Activated T-helper 1 cell treated with anti-CD3 and anti-CD28 coated beads, Interleukin-12 subunit alpha, Interleukin-12 subunit beta, Interleukin-2, Interleukin-4 antibody, amounts not matched to agents 30 ng/mL and 10 ng/mL and 1 ng/mL, durations not matched to agents 14 hours and 24 hours and 36 hours (primary cell): ENCODE data around the gene ZNF675. TPM values are rescaled to one million over a fixed set of nuclear protein-coding genes. Genes with fewer than 3 reads are reported as not detected.
A peak's percentile ranks its signal among the peaks of the same experiment; 100 is the strongest.
"Not testable (repeated sequence)": the region's sequence is repeated elsewhere in the genome, so short reads cannot be mapped to it uniquely, and the experiment has no call there.

Experiments used
- DNase-seq: peaks from one replicate; pipeline ENCODE4 v3.0.0; 2021; ENCODE audit warnings: low spot score
- H3K27ac Mint-ChIP-seq: one replicate; pipeline ENCODE4 v1.8.0; 2021; ENCODE audit warnings: mild to moderate bottlenecking, mixed read lengths
- H3K27me3 Mint-ChIP-seq: one replicate; pipeline ENCODE4 v1.8.0; 2022; ENCODE audit warnings: mild to moderate bottlenecking, moderate library complexity, mixed read lengths; ENCODE audit not compliant: insufficient read depth
- H3K36me3 Mint-ChIP-seq: one replicate; pipeline ENCODE4 v1.8.0; 2021; ENCODE audit warnings: low read depth, mixed read lengths
- H3K4me1 Mint-ChIP-seq: one replicate; pipeline ENCODE4 v1.8.0; 2021; ENCODE audit warnings: low read depth, mixed read lengths
- H3K4me3 Mint-ChIP-seq: one replicate; pipeline ENCODE4 v1.8.0; 2021; ENCODE audit warnings: mild to moderate bottlenecking, moderate library complexity, mixed read lengths
- H3K9me3 Mint-ChIP-seq: one replicate; pipeline ENCODE4 v1.8.0; 2021; ENCODE audit warnings: mixed read lengths
- intact Hi-C: fragments of 100-400 bp; cut with micrococcal nuclease; formaldehyde crosslinking; loops from one replicate; pipeline ENCODE4 v1.15.1; 2024
- total RNA-seq: library from RNA; stranded (reverse); gene quantifications from 2 replicates; pipeline ENCODE4 v1.2.3, GENCODE V29; 2022

The ZNF675 gene
- 16.7 and 17.0 TPM in 2 replicates for total RNA-seq

- peak within 1 kb of the TSS; percentile 99 for H3K4me3 Mint-ChIP-seq
- intact Hi-C loops: loop anchor here (1.0 to 10.0 kb wide), 7 partner anchors 71 to 437 kb away; partner anchors contain the start of genes ZNF254, ZNF681, ZNF724 and ZNF726
- H3K9me3 Mint-ChIP-seq: peaks cover 17% of the 10 kb centered on the region
- H3K4me1 Mint-ChIP-seq: peaks cover 9% of the 10 kb centered on the region
- peak within 1 kb of the TSS; percentile 97 for H3K27ac Mint-ChIP-seq
- peak; percentile 82 for DNase-seq
- H3K36me3 Mint-ChIP-seq: peaks cover 26% of the 10 kb centered on the region
- H3K27me3 Mint-ChIP-seq: no peaks in the 10 kb centered on the region
These were observed at the start of gene ZNF675 for GRCh38 chr19:23686621-23687423. Gene ZNF675, minus strand, starts transcription at chr19:23687212. Its CDS starts 179 bp downstream, at chr19:23687033.

- H3K4me1 Mint-ChIP-seq, H3K4me3 Mint-ChIP-seq, intact Hi-C loops, H3K27ac Mint-ChIP-seq, H3K36me3 Mint-ChIP-seq, DNase-seq, H3K27me3 Mint-ChIP-seq: not testable (repeated sequence)
- peaks cover 40% of the 10 kb centered on the region for H3K9me3 Mint-ChIP-seq
These were observed 43.9 kb upstream of the ZNF675 start for GRCh38 chr19:23730729-23731465.

- peaks cover 36% of the 10 kb centered on the region for H3K9me3 Mint-ChIP-seq
- H3K4me1 Mint-ChIP-seq, H3K4me3 Mint-ChIP-seq, H3K27me3 Mint-ChIP-seq, intact Hi-C loops, DNase-seq, H3K27ac Mint-ChIP-seq, H3K36me3 Mint-ChIP-seq: not testable (repeated sequence)
These were observed 37.1 kb upstream of the ZNF675 start for GRCh38 chr19:23724161-23724560.

GRCh38 chr19:23718802-23719201 is 31.8 kb upstream of the ZNF675 start:
- Mint-ChIP-seq H3K4me1 (no peaks in the 10 kb centered on the region), H3K9me3 (peaks cover 16% of the 10 kb centered on the region), H3K4me3 (no peak overlapping the region), H3K36me3 (no peaks in the 10 kb centered on the region), H3K27me3 (peaks cover 2% of the 10 kb centered on the region), H3K27ac (no peak overlapping the region)
- no peak for DNase-seq
- intact Hi-C loops: no loop called here

- no peak overlapping the region for H3K4me3 Mint-ChIP-seq
- no peaks in the 10 kb centered on the region for H3K36me3 Mint-ChIP-seq
- H3K9me3 Mint-ChIP-seq: peaks cover 16% of the 10 kb centered on the region
- no peaks in the 10 kb centered on the region for H3K4me1 Mint-ChIP-seq
- DNase-seq: no peak
- no peak overlapping the region for H3K27ac Mint-ChIP-seq
- H3K27me3 Mint-ChIP-seq: peaks cover 2% of the 10 kb centered on the region
- intact Hi-C loops: no loop called here
These were observed 29.8 kb upstream of the ZNF675 start for GRCh38 chr19:23716792-23717191.

- Mint-ChIP-seq H3K9me3 (peaks cover 12% of the 10 kb centered on the region), H3K27ac (no peak overlapping the region), H3K4me3 (no peak overlapping the region), H3K27me3 (no peaks in the 10 kb centered on the region), H3K4me1 (no peaks in the 10 kb centered on the region), H3K36me3 (no peaks in the 10 kb centered on the region)
- no peak for DNase-seq
- intact Hi-C loops: no loop called here
These were observed 22.3 kb upstream of the ZNF675 start for GRCh38 chr19:23709347-23709746.

- Mint-ChIP-seq H3K27me3 (no peaks in the 10 kb centered on the region), H3K4me1 (no peaks in the 10 kb centered on the region), H3K4me3 (no peak overlapping the region), H3K9me3 (peaks cover 25% of the 10 kb centered on the region), H3K27ac (no peak overlapping the region), H3K36me3 (no peaks in the 10 kb centered on the region)
- intact Hi-C loops: no loop called here
- DNase-seq: no peak
These were observed 19.6 kb upstream of the ZNF675 start for GRCh38 chr19:23706657-23707056.

- DNase-seq: no peak
- Mint-ChIP-seq H3K4me1 (no peaks in the 10 kb centered on the region), H3K36me3 (no peaks in the 10 kb centered on the region), H3K27ac (no peak overlapping the region), H3K9me3 (peaks cover 62% of the 10 kb centered on the region), H3K27me3 (no peaks in the 10 kb centered on the region), H3K4me3 (no peak overlapping the region)
- intact Hi-C loops: no loop called here
These were observed 12.5 kb upstream of the ZNF675 start for GRCh38 chr19:23699521-23699860.

GRCh38 chr19:23698711-23699520 is 11.9 kb upstream of the ZNF675 start:
- Mint-ChIP-seq H3K27ac (no peak overlapping the region), H3K36me3 (no peaks in the 10 kb centered on the region), H3K9me3 (peaks cover 65% of the 10 kb centered on the region), H3K4me1 (no peaks in the 10 kb centered on the region), H3K27me3 (no peaks in the 10 kb centered on the region), H3K4me3 (no peak overlapping the region)
- intact Hi-C loops: no loop called here
- DNase-seq: no peak

- intact Hi-C loops, DNase-seq, H3K4me1 Mint-ChIP-seq, H3K27me3 Mint-ChIP-seq, H3K4me3 Mint-ChIP-seq, H3K27ac Mint-ChIP-seq, H3K36me3 Mint-ChIP-seq: not testable (repeated sequence)
- peaks cover 38% of the 10 kb centered on the region for H3K9me3 Mint-ChIP-seq
These were observed 5.9 kb upstream of the ZNF675 start for GRCh38 chr19:23692937-23693336.

GRCh38 chr19:23673132-23673531 is 13.9 kb downstream of the ZNF675 start:
- DNase-seq: no peak
- H3K27me3 Mint-ChIP-seq: no peaks in the 10 kb centered on the region
- no peak overlapping the region for H3K27ac Mint-ChIP-seq
- H3K36me3 Mint-ChIP-seq: peaks cover 72% of the 10 kb centered on the region
- H3K4me1 Mint-ChIP-seq: no peaks in the 10 kb centered on the region
- intact Hi-C loops: no loop called here
- no peak overlapping the region for H3K4me3 Mint-ChIP-seq
- H3K9me3 Mint-ChIP-seq: peaks cover 72% of the 10 kb centered on the region

GRCh38 chr19:23668606-23669005 is 18.4 kb downstream of the ZNF675 start:
- Mint-ChIP-seq H3K36me3 (peaks cover 79% of the 10 kb centered on the region), H3K9me3 (peaks cover 71% of the 10 kb centered on the region)
- H3K4me3 Mint-ChIP-seq, H3K27ac Mint-ChIP-seq, DNase-seq, intact Hi-C loops, H3K27me3 Mint-ChIP-seq, H3K4me1 Mint-ChIP-seq: not testable (repeated sequence)
